ENCODE data around the gene TTC32.

DNA sequence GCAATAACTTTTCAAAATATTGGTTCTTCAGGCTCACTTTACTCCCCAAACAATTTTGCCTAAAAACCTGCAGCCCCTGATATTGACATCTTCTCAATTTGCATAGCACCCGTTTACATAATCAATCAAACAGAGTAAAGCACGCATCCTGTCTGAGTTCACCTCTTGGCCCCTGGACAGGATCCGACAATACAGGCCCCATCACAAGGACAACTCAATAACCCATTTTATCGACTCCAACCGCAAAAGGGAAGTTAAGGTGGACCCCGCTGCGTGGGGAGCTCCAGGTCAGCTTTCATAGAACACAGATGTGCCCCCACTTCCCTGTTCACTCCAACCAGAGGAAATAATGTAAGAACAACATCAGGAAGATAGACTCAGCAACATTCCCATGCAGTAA lies 44.7 kb downstream of the TTC32 start:
- TF ChIP-seq RCOR1 (IDR thresholded peaks at IDR 0.05; ENCODE audit: insufficient replicate concordance, low read length) = no peak
- TF ChIP-seq BHLHE40 (IDR thresholded peaks at IDR 0.05; ENCODE audit: low read depth, low read length) = no peak
- no peak for TF ChIP-seq CTCF (conservative IDR thresholded peaks at IDR 0.05; ENCODE audit: low read depth, low read length)
- no peak for TF ChIP-seq RFX5 (IDR thresholded peaks at IDR 0.05; ENCODE audit: low read depth, low read length)
- TF ChIP-seq, protein P1, sequence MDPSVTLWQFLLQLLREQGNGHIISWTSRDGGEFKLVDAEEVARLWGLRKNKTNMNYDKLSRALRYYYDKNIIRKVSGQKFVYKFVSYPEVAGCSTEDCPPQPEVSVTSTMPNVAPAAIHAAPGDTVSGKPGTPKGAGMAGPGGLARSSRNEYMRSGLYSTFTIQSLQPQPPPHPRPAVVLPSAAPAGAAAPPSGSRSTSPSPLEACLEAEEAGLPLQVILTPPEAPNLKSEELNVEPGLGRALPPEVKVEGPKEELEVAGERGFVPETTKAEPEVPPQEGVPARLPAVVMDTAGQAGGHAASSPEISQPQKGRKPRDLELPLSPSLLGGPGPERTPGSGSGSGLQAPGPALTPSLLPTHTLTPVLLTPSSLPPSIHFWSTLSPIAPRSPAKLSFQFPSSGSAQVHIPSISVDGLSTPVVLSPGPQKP (IDR thresholded peaks at IDR 0.05; ENCODE audit: borderline replicate concordance, low read depth, low read length) = no peak
- TF ChIP-seq POLR2A (IDR thresholded peaks at IDR 0.05; ENCODE audit: low read depth, low read length) = no peak
- no peak for TF ChIP-seq RAD21 (IDR thresholded peaks at IDR 0.05; ENCODE audit: low read length)
- no peak for TF ChIP-seq CHD1 (IDR thresholded peaks at IDR 0.05; ENCODE audit: low read depth, low read length)
- TF ChIP-seq, protein P2, sequence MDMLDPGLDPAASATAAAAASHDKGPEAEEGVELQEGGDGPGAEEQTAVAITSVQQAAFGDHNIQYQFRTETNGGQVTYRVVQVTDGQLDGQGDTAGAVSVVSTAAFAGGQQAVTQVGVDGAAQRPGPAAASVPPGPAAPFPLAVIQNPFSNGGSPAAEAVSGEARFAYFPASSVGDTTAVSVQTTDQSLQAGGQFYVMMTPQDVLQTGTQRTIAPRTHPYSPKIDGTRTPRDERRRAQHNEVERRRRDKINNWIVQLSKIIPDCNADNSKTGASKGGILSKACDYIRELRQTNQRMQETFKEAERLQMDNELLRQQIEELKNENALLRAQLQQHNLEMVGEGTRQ (IDR thresholded peaks at IDR 0.05; ENCODE audit: low read depth, low read length) = no peak
- TF ChIP-seq MAFK (IDR thresholded peaks at IDR 0.05; ENCODE audit: low read depth, low read length) = no peak
- no peak for TF ChIP-seq FOS (IDR thresholded peaks at IDR 0.05; ENCODE audit: low read depth, low read length)
- TF ChIP-seq CEBPB (IDR thresholded peaks at IDR 0.05; ENCODE audit: low read depth, low read length) = no peak
- no peak for TF ChIP-seq MXI1 (IDR thresholded peaks at IDR 0.05; ENCODE audit: borderline replicate concordance, low read depth, low read length)

Data from IMR-90 (cell line).